Esophagus squamous epithelium (tissue), 4 donors: Measurements from ENCODE around the gene SLC7A9.

Experiments
- CTCF ChIP-seq, 6 experiments: fragments of 450-650 bp in 4 of 6; fragments of 200-600 bp in 2 of 6; sonication (generic) in 2 of 6; IDR thresholded peaks; one replicate each; pipeline ENCODE4 v1.5.1; 2016 to 2019; ENCODE audit warnings: antibody characterized with exemption in 6 of 6, mild to moderate bottlenecking in 4 of 6, moderate library complexity in 4 of 6
- POLR2A ChIP-seq, 4 donors: fragments of 450-650 bp; IDR thresholded peaks; one replicate each; pipeline ENCODE4 v1.6.1; 2017; ENCODE audit warnings: antibody characterized with exemption in 4 of 4, mild to moderate bottlenecking in 4 of 4, moderate library complexity in 3 of 4

GRCh38 chr19:32800754-32801153 lies 68.8 kb downstream of the SLC7A9 start:
- no peak for TF ChIP-seq POLR2A (IDR thresholded peaks at IDR 0.05)
- no peak for TF ChIP-seq CTCF (IDR thresholded peaks at IDR 0.05)
